Brain microvascular endothelial cell (primary cell): ENCODE measurements around the gene DTX4.

Experiments
- DNase-seq: peaks from one replicate; pipeline ENCODE4 v3.0.0-alpha.2; 2020
- H3K27ac ChIP-seq: fragments of 250-450 bp; sonication (Bioruptor Pico); 2 replicates; pipeline ENCODE4 v1.5.1; 2020; ENCODE audit warnings: mild to moderate bottlenecking, moderate library complexity
- H3K27me3 ChIP-seq: fragments of 250-450 bp; sonication (Bioruptor Pico); replicated peaks from 2 replicates; pipeline ENCODE4 v1.5.1; 2020; ENCODE audit warnings: mild to moderate bottlenecking
- H3K36me3 ChIP-seq: fragments of 250-450 bp; sonication (Bioruptor Pico); replicated peaks from 2 replicates; pipeline ENCODE4 v1.5.1; 2020; ENCODE audit warnings: mild to moderate bottlenecking
- H3K4me3 ChIP-seq: 2 replicates; pipeline ENCODE4 v1.5.1; 2011; ENCODE audit warnings: low read depth, mild to moderate bottlenecking, control low read depth, low read length, moderate library complexity
- in situ Hi-C: cut with HindIII; loops from 2 replicates; pipeline ENCODE4 v1.10.0; 2017; ENCODE audit warnings: low sequenced_read_pairs, low pct_ligation_motif_present
- TF ChIP-seq, protein P1 (sequence below): IDR thresholded peaks from 2 replicates; pipeline ENCODE4 v1.5.1; 2011; ENCODE audit warnings: low read depth, mild to moderate bottlenecking, moderate library complexity, low read length, control low read depth, inconsistent platforms; ENCODE audit errors: missing control alignments

Gene DTX4

DNA sequence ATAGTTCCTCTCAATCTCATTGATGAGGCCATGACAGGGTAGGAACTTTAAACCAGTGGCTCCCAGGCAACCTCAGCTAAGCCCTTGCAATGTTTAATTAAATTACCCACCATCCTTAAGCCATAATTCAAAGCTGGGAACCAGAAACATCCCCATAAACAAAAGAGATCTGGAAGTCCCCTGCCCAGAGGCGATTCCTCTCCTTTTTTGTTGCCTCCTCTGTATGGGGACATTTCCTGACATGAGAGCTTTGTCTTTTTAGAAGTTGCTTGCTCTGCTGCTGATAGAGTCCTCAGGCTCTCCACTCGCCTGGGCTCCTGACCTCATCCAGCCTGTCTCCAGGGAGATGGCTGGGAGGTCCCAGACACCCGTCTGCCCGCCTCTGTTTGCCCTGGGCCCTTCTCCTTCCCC lies 3.2 kb downstream of the DTX4 start:
- Histone ChIP-seq H3K36me3 (no peaks in the 10 kb centered on the region), H3K27ac (no peak overlapping the region), H3K4me3 (no peak overlapping the region), H3K27me3 (peaks cover 10% of the 10 kb centered on the region)
- in situ Hi-C loops: no loop called here
- DNase-seq: no peak
- TF ChIP-seq, protein P1, sequence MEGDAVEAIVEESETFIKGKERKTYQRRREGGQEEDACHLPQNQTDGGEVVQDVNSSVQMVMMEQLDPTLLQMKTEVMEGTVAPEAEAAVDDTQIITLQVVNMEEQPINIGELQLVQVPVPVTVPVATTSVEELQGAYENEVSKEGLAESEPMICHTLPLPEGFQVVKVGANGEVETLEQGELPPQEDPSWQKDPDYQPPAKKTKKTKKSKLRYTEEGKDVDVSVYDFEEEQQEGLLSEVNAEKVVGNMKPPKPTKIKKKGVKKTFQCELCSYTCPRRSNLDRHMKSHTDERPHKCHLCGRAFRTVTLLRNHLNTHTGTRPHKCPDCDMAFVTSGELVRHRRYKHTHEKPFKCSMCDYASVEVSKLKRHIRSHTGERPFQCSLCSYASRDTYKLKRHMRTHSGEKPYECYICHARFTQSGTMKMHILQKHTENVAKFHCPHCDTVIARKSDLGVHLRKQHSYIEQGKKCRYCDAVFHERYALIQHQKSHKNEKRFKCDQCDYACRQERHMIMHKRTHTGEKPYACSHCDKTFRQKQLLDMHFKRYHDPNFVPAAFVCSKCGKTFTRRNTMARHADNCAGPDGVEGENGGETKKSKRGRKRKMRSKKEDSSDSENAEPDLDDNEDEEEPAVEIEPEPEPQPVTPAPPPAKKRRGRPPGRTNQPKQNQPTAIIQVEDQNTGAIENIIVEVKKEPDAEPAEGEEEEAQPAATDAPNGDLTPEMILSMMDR: no peak

DNA sequence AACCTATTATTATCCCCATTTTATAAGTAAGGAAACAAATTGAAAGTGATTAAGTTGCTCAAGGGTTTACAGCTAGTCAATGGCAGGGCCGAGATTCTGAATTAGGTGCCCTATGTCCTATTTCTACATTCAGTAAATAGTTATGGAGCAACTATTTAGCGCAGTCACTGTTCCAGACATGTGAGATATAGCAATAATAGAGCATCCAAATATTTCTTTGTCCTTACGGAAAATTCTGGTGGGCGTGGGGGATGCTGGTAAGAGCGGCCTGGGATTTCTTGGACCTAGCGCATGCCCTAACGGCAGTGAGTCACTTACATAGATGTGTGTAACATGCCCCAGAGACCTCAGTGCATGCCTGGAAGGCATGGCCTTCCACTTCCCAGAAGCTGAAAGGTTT lies 4.4 kb downstream of the DTX4 start:
- H3K27me3 ChIP-seq: peaks cover 10% of the 10 kb centered on the region
- no peaks in the 10 kb centered on the region for H3K36me3 ChIP-seq
- no peak overlapping the region for H3K4me3 ChIP-seq
- DNase-seq: no peak
- no peak overlapping the region for H3K27ac ChIP-seq
- in situ Hi-C loops: no loop called here
- TF ChIP-seq, protein P1: no peak

DNA sequence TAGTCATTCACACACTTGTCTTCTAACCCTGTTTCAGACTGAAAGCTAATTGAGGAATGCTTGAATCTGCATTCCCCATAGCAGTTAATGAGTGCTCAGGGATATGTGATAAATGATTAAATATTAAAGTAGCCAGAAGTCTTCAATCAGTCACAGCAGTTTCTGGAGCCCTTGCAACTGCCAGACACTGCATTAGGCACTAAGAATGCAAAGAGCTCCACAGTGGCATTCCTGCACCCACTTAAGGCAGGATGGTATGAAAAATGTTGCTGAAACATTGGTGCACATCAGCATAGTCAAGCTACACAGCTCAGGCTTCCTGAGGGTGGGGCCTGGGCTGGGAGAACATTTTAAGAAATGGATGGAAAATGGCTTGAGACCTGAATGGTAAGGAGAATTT lies 6.5 kb downstream of the DTX4 start:
- in situ Hi-C loops: no loop called here
- H3K4me3 ChIP-seq: no peak overlapping the region
- TF ChIP-seq, protein P1: no peak
- H3K27ac ChIP-seq: no peak overlapping the region
- no peak for DNase-seq
- peaks cover under 1% of the 10 kb centered on the region for H3K27me3 ChIP-seq
- no peaks in the 10 kb centered on the region for H3K36me3 ChIP-seq

DNA sequence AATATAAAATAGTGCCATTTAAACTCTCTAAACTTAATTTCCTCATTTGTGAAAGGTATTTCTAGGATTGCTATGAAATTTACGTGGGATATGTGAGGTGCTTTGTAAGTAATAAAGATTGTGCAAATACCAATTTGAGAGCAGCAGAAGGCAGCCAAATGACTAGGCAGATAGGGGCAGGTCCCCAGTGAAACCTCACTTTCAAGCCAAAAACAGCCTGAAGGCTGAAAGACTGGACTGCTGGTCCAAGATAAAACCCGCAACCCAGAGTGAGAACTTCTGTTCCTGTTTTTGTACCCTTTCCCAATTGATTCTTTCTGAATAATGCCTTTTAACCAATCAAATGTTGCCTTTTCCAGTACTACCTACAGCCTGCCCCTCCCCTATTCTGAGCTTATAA lies 7.2 kb downstream of the DTX4 start:
- TF ChIP-seq, protein P1: no peak
- H3K27ac ChIP-seq: no peak overlapping the region
- in situ Hi-C loops: no loop called here

DNA sequence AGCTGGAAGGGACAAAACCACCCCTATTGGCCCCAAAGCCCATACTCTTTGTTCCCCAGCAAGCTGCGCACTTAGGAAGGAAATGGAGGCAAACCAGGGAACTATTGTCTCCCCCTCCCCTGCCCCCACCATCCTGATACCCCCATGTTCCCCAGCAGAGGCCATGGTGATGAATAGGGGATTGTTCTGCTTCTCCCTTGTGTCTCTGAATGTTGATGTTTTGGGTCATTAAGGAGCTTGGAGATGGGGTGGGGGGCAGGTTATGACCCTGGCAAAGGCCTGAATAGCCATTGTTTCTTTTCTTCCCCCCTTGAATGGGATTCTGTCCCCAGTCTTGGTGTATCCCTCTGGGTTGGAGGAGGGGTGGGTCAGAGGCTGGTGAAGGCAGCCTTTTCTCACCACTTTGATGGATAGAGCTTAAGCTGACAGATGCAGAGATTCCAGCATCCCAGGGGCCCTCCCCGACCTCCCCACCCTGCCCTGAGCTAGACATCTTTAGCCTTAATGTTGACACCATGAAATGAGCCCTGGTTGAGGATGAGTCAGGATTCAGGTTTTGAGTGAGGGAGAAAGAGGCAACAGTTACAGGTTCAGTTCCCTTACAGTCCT lies 8.3 kb downstream of the DTX4 start:
- Histone ChIP-seq H3K36me3 (no peaks in the 10 kb centered on the region), H3K4me3 (no peak overlapping the region), H3K27ac (no peak overlapping the region), H3K27me3 (no peaks in the 10 kb centered on the region)
- in situ Hi-C loops: no loop called here
- TF ChIP-seq, protein P1: no peak
- DNase-seq: no peak

More for the DNA sequence above, 7.2 kb downstream of the DTX4 start:
- H3K27me3 ChIP-seq: no peaks in the 10 kb centered on the region
- H3K4me3 ChIP-seq: no peak overlapping the region
- DNase-seq: no peak
- H3K36me3 ChIP-seq: no peaks in the 10 kb centered on the region

DNA sequence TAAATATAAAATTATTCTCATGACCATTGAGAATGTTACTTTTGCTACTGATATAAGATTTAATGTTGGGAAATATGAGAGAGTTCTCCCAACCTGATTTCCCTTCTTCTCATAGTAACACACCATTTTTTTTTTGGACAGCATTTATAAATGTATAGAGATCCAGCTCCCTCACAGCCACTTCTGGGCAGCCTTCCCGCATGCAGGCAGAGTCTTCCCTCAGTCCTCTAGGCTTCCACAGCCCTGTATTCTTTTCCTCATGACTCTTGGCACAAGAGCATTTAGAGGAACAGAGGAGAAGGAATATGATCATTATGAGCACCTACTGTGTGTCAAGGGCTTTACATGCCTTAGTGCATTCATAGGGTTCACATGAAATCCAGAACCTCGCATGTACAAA lies 9.0 kb downstream of the DTX4 start:
- no peak for DNase-seq
- Histone ChIP-seq H3K27me3 (no peaks in the 10 kb centered on the region), H3K36me3 (no peaks in the 10 kb centered on the region), H3K27ac (no peak overlapping the region), H3K4me3 (no peak overlapping the region)
- in situ Hi-C loops: no loop called here
- TF ChIP-seq, protein P1: no peak
